ENCODE measurements around the gene CPNE5.

DNA sequence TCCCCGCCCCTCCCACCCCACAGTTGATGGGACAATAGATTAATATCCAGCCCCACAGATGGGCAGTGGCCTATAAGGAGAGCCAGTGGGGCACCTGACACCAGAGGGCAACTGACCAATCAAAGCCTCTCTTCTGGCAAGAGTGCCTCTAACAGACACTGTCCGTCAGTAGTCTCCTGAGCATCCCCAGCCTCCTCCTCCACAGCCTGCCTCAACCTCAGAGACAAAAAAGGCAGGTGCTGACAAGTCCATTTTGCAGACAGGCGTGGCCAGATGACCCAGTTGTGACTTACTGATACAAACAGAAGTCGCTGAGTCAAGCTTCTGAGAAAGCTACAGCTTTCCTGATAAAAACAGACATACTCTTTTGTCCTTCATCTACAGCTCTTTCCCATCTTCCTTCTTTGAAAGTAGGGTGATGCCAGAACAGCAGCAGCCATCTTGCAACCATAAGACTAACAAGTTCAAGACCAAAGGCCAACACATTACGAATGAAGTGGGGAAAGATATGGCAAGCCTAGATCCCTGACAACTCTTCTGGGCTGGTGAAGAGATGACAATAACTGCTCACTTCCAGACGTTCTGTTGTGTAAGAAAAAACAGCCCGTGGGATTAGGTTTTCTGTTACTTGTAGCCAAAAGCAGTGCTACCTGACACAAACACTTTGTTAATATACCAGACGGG is 23.1 kb upstream of the CPNE5 start:
- TF ChIP-seq CTCF (conservative IDR thresholded peaks at IDR 0.05) (no peak), EZH2 (IDR thresholded peaks at IDR 0.05; ENCODE audit: low read depth) (no peak)

Data from PC-9 (cell line).